Frontal cortex (tissue), 4 donors: ENCODE results near the gene SLC44A1. TPM values are rescaled to one million over a fixed set of nuclear protein-coding genes. Genes with fewer than 3 reads are reported as not detected.

Experiments
- DNase-seq, 2 donors: peaks; one replicate each; pipeline ENCODE4 v3.0.0; 2012; ENCODE audit warnings: low spot score in 2 of 2
- FAIRE-seq: peaks from 2 replicates; lab custom pipeline; 2012; peaks lifted over from hg19 to GRCh38; lab: Jason Lieb, UNC
- total RNA-seq: library from RNA; depleted of rRNA; stranded (reverse); fragments of >200 nt; gene quantifications from one replicate; pipeline ENCODE4 v1.2.3, GENCODE V29; 2014
- donor health status: control.
- donor health status: control.
- donor health status: control.

Gene SLC44A1
- total RNA-seq, 1 donor from 2014 or later = 38.7 TPM

DNA sequence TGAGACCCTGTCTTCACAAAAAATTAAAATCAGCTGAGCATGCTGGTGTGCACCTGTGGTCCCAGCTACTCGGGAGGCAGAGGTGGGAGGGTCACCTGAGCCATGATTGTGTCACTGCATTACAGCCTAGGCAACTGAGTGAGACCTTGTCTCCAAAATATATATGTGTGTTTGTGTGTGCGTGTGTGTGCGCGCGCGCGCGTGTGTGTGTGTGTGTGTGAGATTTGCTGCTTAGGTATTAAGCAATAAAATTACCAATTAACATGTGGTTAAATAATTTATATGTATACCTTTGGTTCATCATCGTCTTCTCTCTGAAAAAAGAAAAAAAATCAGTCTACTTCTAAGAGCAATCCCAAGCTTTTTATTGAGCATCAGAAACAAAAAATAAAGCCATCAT lies 117.4 kb downstream of the SLC44A1 start:
- FAIRE-seq (no peak), DNase-seq (no peak)

DNA sequence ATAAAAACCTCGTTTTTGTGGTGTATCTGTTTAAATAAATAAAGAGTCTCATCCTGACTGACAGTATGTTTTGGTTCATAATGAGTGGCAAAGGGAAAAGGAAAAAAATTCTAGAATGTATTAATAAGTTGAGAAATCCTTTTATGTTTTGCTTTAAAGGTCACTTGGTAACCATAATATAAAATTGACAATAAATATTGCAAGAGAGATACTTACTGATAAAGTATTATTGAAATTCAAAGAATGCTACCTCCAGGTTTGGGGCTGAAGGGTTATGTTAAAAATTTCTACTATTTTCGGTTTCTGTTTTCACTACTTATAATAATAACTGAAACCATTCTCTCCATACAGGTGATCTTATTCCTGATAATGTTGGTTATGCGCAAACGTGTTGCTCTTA lies 118.0 kb downstream of the SLC44A1 start:
- DNase-seq = no peak
- no peak for FAIRE-seq

DNA sequence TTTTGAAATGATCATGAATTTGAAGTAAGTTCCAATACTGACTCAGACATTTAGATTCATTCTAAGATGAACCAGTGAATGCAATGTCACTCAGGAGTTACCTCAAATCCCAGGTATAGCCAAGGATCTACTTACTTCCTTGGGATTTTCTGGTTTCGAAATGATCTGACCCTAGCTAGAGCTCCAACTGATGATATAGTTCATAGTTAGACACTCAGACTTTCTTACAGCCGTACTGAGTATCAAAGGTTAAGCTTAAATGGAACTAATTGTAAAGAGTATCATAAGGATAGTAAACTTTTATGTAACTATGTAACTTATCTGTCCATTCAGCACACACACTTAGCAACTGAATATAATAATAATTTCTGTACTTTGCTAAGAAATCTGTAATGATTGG lies 119.4 kb downstream of the SLC44A1 start:
- FAIRE-seq = no peak
- no peak for DNase-seq

DNA sequence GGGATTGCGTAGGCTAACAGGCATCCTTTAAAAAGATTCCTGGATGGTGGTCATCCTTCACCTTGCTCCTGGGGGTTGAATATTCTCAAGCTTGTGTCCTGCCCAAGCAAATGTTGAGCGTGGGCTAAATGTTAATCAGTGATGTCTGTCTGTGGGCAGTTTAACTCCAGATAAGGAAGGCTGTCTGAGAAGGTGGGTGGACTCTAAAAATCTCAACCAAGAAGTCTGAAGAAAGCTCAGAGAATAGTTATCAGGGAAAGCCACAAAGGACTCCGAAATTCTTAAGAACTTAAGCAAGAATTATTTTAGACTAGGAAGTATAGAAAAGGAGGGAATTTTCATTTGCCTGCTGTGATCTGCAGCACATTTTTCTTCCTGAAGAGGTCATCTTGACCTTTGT lies 125.5 kb downstream of the SLC44A1 start:
- FAIRE-seq = no peak
- no peak for DNase-seq

DNA sequence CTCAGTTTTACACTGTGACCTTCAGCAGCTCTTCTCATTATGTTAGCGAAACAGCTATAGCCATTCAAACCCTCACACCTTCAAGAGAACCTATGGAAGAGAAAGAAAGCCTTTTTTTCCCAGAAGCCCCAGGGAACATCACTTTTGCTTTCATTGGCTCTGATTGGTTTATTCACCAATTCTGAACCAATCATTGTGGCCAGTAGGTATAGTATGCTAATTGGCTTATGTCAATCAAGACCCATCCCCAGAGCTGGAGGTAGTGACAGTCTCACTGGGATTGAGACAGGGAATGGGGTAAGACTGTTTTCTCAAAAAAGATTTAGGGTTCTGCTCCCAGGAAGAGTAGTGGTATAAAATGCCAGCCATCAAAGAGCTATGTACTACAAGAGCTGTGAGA lies 129.3 kb downstream of the SLC44A1 start:
- DNase-seq (no peak), FAIRE-seq (no peak)

DNA sequence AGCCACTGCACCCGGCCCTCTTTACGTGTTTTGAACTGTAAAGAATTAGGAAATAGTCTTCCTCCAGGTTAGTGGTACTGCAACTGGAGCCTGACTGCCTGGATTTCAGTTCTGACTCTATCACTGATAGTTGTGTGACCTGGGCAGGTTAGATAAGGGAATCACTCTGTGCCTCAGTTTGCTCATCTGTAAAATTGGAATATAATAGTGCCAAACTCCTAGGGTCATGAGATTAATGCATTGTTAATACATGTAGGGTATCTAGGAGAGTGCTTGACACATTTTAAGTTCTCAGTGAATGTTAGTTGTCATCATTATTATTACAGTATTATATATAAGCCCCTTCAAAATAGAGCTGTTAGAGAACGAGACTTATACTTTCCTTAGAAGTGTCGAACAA lies 130.9 kb downstream of the SLC44A1 start:
- DNase-seq (no peak), FAIRE-seq (no peak)

DNA sequence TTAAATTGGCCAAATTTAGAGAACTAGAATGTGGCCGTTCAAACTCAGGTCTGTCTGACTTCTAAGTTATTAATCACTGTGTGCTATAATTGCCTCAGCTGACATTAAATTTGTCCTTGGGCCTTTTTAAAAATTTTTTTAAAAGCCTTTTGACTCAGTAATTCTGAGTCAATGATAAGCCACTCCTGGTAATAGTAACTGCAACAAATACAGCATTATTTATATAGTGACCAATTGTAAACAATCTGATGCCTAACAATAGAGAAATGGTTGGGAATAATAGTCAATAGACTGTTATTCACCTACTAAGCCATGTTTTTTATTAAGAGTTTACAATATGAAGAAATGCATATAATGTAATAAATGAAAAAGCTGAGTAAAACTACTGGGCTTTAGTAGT lies 132.4 kb downstream of the SLC44A1 start:
- FAIRE-seq (peak; percentile 3), DNase-seq (no peak)

DNA sequence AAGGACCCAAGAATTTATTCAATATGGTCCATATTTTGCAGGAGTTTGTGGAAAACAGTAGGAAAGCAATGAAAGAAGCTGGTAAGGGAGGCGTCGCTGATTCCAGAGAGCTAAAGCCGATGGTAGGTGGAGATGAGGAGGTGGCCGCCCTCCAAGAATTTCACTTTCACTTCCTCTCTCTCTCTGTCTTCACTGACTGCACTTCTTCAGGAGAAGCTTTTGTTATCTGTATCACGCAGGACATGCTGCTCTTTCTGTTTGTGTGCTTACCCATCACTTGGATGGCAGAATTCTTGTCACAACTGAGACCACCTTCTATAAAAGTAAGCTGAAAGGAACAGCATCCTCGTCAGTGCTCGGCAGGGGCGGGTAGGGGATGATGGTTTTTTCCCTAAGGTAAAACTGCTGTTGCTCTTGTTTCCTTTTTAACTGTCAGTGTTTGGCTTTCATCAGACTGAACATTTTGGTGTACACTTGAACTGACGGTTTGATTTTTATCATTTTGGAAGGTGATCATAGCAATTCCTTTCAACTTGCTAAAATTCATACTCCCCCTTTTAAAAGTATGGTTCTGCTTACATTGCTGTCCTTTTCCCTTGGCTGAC lies 141.0 kb downstream of the SLC44A1 start:
- no peak for DNase-seq
- no peak for FAIRE-seq

DNA sequence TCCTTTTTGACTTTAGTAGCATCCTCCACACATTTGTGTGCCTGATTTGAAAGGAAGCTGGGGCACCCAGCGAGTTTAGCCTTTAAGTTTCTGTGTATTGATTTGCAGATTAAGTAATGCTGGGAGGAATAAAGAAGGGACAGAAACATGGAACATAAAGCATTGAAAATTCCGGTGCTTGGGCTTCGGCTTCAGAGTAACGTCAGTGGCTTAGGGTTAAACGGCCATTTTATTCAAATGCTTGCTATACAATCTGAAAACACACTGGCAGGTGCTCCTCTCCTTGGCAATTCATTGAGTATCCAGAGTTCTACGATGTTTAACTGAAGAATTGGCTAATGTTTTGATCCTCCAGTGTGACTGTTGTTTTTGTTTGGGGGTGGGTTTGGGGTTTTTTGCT lies 145.3 kb downstream of the SLC44A1 start:
- DNase-seq (no peak), FAIRE-seq (no peak)

DNA sequence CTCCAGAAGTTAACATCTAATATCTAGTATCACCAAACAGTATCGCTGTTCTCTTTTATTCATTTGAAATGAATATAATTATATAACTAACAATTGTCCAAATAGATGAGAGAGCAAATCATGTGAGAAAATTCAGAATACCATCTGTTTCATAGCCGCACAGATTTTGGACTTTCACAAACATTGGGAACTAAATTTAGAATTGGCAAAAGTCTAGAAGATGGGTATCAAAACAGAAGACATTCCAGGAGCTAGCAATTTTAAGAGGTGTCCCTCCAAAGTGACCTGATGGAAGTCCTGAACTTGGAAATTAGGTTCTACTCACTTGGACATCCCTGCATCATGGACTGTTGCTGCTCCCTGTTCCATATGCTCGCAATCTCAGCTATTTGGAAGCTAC lies 146.4 kb downstream of the SLC44A1 start:
- no peak for DNase-seq
- FAIRE-seq = no peak

DNA sequence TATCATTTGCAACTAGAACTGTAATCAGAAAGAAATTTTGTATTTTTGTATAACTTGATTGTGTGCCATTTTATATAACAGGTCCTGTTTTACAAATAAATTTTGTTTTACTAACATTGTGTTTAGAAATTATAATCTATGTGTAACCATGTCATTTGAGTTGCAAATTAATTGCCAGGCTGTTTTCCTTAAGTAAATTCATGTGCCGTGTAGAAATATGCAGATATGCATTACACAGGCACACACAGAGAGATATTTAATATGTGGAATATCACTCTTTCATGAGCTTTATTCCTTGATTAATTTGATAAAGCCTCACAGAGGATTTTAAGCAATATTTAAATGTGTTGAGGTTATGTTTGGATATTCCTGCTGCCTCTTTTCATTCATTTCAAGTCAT lies 146.8 kb downstream of the SLC44A1 start:
- no peak for FAIRE-seq
- DNase-seq = no peak

DNA sequence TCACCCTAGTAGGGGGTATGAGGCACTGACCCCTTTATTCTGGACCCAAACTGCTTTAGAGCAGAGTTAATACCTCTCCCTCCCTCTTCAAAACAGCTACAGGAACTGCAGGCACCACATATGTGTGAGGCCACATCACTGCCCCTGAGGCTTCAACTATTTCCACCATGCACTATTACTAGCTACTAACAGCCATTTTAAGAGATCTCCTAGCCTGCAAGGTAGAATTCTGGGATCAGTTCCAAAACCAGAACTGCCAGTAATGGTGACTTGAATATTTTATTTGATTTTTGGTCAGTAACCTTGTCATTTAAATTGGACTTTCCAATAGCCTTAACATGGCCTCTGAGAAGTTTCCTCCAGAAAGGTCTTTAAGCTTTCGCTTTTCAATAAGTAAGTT lies 148.1 kb downstream of the SLC44A1 start:
- no peak for DNase-seq
- FAIRE-seq = no peak

DNA sequence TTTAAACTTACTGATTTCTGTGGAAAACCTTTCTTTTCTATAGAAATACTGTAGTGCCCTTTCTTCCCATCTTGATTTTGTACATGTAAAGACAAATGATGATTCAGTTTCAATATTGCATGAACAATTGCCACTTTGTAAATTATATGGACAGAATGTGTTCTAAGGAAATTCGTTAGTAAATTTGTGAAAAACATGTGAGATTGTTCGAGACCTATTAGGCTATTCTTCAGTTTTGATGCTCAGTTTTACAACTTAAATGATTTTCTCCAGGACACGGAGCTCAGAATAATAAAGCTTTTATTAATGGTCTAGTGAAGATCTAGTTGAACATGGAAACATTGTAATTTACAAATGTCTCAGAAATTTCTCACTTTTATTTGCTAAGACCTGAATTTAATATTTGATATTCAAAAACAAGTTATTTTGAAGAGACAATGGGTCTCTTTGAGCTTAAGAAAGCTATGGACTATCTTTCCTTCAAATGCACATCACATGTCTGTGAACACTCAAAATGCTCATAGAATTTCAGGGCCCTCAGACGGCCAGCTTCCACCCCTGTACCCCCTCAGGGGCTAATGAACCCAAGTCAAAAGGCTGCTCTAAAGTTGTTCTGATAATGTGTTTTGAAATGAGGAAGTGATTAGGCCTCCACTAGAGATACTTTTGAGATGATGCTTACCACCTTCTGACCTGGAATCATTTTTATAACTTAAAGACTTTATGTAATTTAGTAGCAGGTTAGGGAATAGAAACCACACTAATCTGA lies 149.3 kb downstream of the SLC44A1 start:
- FAIRE-seq (no peak), DNase-seq (no peak)

DNA sequence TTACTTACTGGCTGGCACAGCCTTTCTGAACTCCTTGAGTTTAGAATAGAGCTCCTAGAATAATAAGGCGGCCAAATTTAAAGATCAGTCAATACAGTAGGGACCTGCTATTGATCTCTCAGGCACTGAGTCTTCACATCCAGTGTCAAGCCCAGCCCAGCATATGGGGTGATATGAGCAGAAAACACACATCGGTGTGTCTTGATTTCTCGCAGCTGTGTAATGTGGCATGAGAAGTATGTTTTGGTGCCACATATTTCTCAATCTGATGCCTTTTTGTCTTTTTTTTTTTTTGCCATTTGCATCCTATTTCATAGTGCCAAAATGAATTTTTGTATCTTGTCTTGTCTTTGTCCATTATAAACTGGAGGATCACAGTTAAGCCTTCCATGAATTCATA lies 152.0 kb downstream of the SLC44A1 start:
- DNase-seq = no peak

DNA sequence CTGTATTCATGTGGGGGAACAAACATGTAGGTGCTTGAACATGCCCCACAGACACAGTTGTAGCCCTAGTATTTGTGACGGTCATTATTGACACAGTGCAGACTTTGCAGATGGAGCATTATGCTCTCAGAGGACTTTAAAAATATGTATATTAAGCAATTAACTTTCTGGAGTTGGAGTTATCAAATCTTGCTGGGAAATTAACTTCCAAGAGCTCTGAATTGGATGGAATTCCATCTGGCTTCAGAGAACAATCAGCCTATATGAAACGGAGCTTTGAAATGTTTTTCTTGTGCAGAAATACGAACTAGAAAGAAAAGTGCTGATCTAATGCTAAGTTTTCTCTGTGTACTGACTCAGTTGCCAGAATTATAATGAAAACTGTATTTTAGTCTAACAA lies 152.4 kb downstream of the SLC44A1 start:
- no peak for FAIRE-seq
- DNase-seq = no peak

More for the DNA sequence above, 152.0 kb downstream of the SLC44A1 start:
- FAIRE-seq = no peak

DNA sequence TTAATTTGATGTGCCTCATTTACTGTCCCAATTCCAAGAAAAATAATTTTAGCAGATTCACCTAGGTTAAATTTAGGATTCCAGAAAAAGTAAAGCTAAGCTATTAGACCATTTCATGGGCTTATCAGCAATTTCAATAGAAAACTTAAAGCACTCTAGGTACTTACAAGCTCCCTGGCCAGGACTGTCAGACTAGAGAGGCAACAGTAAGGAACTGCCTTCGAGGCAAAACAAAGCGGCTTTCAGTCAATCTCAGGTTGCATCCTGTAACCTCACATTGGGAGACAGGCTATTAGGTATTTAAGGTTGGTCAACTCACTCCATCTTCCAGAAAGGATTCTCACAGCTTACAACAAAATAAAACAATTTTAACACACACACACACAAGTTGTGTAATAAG lies 154.7 kb downstream of the SLC44A1 start:
- FAIRE-seq = no peak
- no peak for DNase-seq

DNA sequence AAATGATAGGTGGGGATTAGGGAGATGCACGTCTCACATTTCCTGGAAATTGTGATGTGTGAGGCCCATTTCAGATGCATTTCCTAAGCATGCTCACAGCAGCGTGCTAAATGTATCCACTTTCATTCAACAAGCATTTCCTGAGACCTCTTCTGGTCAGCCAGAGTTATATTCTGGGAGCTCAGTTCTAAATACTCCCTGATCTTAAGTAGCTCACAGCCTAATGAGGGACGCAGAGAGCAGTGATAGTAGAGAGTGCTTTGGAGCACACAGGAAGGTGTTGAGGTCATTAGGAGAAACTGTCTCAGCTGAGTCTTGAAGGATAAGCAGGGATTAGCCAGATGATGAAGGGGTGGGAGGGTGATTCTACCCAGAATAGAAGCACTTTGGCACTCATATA lies 157.2 kb downstream of the SLC44A1 start:
- FAIRE-seq (no peak), DNase-seq (no peak)

DNA sequence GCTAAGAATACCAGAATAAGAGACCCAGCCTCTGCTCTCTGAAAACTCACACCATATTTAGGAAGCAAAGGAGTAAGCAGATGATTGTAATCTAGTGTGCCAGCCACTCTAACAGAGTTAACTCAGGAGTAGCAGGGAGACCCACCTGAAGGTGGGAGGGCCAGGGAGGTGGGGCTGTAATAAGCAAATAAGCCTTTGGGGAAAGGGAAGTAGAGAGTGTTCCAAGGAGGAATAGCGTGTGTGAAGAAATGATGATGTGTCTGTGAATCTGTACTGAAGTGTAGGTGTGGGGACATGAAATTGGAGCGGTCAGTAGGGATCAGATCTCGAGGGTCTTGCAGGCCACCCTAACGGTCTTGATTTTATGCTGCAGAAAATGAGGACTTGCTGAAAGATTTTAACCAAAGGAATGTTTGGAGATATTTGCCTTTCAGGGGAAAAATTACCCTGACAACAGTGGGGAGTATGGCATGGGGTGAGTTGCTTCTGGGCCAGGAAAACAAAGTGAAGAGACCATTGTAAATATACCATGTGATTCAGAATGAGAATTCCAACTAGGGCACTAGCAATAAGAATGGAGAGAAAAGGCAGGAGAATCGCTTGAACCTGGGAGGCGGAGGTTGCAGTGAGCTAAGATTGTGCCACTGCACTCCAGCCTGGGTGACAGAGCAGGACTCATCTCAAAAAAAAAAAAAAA lies 159.2 kb downstream of the SLC44A1 start:
- DNase-seq = no peak
- FAIRE-seq = no peak

DNA sequence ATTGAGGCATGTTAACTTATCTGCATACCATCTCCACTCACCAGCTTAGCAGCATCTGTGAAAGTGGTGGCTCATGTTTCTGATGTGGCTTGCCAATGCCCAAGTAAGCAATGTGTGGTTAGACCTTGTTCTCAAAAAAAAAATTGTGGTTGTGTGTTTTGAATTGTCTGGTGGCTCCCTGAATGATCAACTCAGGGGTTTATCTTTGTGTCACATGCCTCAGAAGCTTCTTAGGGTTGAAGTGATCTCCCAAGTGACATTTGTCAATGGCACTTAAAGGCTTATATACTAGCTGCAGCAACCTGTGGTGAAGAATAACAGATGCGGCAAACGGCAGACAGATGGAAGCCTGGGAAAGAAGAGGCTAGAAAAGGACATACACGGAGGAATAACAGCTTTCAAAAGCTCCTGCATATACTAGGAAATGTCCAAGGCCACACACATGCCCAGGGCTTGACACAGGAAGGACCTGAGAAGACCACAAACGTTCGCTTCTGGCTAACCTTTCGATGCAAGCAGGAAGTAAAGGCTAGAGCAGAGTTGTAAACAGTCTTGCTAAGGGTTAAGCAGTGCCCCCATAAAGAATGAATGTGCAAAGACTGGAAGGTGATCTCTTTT lies 161.2 kb downstream of the SLC44A1 start:
- DNase-seq (no peak), FAIRE-seq (no peak)

DNA sequence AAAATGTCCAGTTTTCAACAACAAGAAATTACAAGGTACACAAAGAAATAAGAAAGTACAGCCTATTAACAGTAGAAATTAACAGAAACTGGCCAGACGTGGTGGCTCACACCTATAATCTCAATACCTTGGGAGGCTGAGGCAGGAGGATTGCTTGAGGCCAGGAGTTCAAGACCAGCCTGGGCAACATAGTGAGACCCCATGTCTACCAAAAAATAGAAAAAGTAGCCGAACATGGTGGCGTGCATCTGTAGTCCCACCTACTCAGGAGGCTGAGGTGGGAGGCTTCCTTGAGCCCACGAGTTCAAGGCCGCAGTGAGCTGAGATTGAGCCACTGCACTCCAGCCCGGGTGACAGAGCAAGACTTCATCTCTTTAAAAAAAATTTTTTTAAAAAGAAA lies 161.9 kb downstream of the SLC44A1 start:
- FAIRE-seq (no peak), DNase-seq (no peak)

DNA sequence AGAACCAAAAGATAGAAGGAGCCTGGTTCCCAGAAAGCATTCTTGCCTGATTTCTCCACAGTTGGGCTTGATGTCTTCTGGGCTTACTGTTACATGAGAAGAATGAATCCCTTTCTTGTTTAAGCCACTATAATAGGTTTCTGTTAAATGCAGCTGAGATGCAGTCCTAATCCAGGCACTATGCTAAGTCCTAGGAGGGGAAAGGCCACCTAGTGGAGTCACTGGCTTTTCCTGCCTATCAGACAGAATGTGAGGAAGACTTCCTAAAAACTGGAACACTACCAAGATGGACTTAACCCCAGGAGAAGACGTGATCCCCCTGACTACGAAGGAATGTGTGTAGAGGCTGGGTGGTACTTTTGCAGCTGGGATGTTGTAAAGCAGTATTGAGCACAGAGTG lies 169.1 kb downstream of the SLC44A1 start:
- no peak for DNase-seq
- no peak for FAIRE-seq
